ENCODE results near the gene MMP12. TPM values are rescaled to one million over a fixed set of nuclear protein-coding genes. Genes with fewer than 3 reads are reported as not detected.

The MMP12 gene
- polyA plus RNA-seq, 2 of the 4 experiments (the other 2 are of a cell fraction) = not detected

DNA sequence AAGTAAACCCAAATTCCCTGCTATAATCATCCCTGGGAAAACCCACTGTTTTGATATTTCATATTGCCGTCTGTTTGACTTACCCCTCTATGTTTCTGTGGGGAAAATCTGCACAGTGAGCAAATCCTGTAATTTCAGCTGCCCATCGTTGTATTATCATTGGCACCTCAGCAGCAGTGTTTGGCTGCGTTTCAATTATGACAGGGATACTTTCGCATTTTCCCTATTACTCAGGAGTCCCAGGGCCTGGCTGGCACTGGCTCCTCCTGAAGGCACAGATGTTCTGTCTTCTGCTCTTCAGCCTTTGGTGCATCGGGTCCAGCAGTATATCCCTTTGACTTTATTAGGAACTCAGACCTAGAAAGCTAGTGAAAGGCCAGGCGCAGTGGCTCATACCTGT is 12.2 kb upstream of the MMP12 start:
- 65% methylated on average over 6 of the region's 6 CpGs for WGBS (ENCODE audit: missing lambda C conversion rate)
- ATAC-seq = no peak
- H3K4me1 ChIP-seq = no peaks in the 10 kb centered on the region
- ChIA-PET POLR2A (no interaction called here), CTCF (interaction anchor here (0.5 to 1.1 kb wide), 2 partner anchors 28 to 224 kb away, joined by 3 to 4 read pairs; no protein-coding TSS in a partner anchor)
- no peak overlapping the region for H3K4me2 ChIP-seq
- H3K4me3 ChIP-seq = no peak overlapping the region
- FAIRE-seq = no peak
- no peak for TF ChIP-seq USF2 (IDR thresholded peaks at IDR 0.05)
- TF ChIP-seq RARB (CRISPR knock-in tag; IDR thresholded peaks at IDR 0.05) = no peak
- TF ChIP-seq FOXS1 (CRISPR knock-in tag; IDR thresholded peaks at IDR 0.05) = no peak
- no peak for TF ChIP-seq ESRRA (IDR thresholded peaks at IDR 0.05; ENCODE audit: borderline replicate concordance, low read length)
- no peak for TF ChIP-seq KDM1A (IDR thresholded peaks at IDR 0.05; ENCODE audit: low read depth)
- TF ChIP-seq EP300 (IDR thresholded peaks at IDR 0.05) = no peak
- no peak for TF ChIP-seq POLR2AphosphoS2 (conservative IDR thresholded peaks at IDR 0.05; ENCODE audit: low read length)
- TF ChIP-seq HDAC2 (IDR thresholded peaks at IDR 0.05) = no peak
- no peak overlapping the region for H3K27ac ChIP-seq
- no peaks in the 10 kb centered on the region for H3K9me3 ChIP-seq
- no peak for DNase-seq (ENCODE audit: low read depth in 1 of 2, low spot score in 1 of 2)

GRCh38 chr11:102883141-102883540 is 8.4 kb upstream of the MMP12 start:
- Histone ChIP-seq H3K27ac (no peak overlapping the region), H3K4me1 (no peaks in the 10 kb centered on the region), H3K9me3 (no peaks in the 10 kb centered on the region), H3K4me2 (no peak overlapping the region), H3K4me3 (no peak overlapping the region)
- no peak for TF ChIP-seq RNF2 (IDR thresholded peaks at IDR 0.05; ENCODE audit: borderline replicate concordance, low read depth)
- no peak for TF ChIP-seq HOXB13 (CRISPR knock-in tag; IDR thresholded peaks at IDR 0.05; ENCODE audit: low read depth)
- no peak for TF ChIP-seq HMGXB4 (CRISPR knock-in tag; IDR thresholded peaks at IDR 0.05; ENCODE audit: borderline replicate concordance)
- no peak for TF ChIP-seq JUNB (IDR thresholded peaks at IDR 0.05)
- TF ChIP-seq FOSL2 (IDR thresholded peaks at IDR 0.05) = no peak
- TF ChIP-seq FOSL2 (CRISPR knock-in tag; IDR thresholded peaks at IDR 0.05) = no peak
- 47% methylated on average over 3 of the region's 3 CpGs for WGBS (ENCODE audit: missing lambda C conversion rate)
- no peak for FAIRE-seq
- DNase-seq (ENCODE audit: low read depth in 1 of 2, low spot score in 1 of 2) = no peak
- ChIA-PET CTCF (interaction anchor here (1.2 kb wide), 1 partner anchor 58 kb away, joined by 4 read pairs; no protein-coding TSS in a partner anchor), POLR2A (no interaction called here)
- no peak for ATAC-seq

DNA sequence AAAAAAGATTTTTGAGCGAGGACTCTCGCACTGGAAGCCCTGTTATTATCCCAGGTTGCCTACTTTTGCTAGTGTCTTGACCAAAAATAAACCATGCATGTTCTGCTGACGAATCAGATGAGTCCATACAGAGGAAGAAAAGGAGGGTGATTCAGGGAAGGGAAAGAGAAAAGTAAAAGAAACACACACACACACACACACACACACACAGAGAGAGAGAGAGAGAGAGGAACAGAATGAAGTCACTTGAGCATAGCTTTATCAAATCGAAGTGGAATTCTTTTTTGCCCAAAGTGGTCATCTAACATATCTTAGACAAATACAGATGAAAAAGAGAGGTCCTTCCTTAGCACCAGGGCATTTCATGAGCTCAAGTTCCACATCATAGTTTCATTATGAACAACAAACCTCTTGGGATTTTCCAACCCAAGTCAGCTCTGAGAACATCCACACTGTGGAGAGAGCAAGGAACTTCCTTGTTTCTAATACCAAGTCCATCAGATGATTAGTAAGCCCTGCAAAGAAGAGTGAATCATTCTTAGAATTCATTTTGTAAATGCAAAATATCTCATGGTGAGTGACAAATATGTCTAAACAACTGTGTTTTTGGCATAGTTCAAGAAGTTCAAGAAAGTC is 7.7 kb upstream of the MMP12 start:
- no peak for ATAC-seq
- CTCF ChIA-PET = interaction anchor here (1.2 kb wide), 1 partner anchor 58 kb away, joined by 4 read pairs; no protein-coding TSS in a partner anchor

More for the DNA sequence above, 7.7 kb upstream of the MMP12 start:
- POLR2A ChIA-PET = no interaction called here
- 43% methylated on average over 4 of the region's 4 CpGs for WGBS (ENCODE audit: missing lambda C conversion rate)
- TF ChIP-seq HDAC2 (IDR thresholded peaks at IDR 0.05) (no peak), BHLHE40 (IDR thresholded peaks at IDR 0.05; ENCODE audit: low read depth, low read length) (no peak), ESRRA (IDR thresholded peaks at IDR 0.05; ENCODE audit: borderline replicate concordance, low read length) (no peak), REST (IDR thresholded peaks at IDR 0.05) (no peak), NR3C1 (IDR thresholded peaks at IDR 0.05) (no peak), RARB (CRISPR knock-in tag; IDR thresholded peaks at IDR 0.05) (no peak), EHMT2 (IDR thresholded peaks at IDR 0.05; ENCODE audit: low read depth) (no peak), HOXB13 (CRISPR knock-in tag; IDR thresholded peaks at IDR 0.05; ENCODE audit: low read depth) (no peak)
- TF ChIP-seq, protein P1, sequence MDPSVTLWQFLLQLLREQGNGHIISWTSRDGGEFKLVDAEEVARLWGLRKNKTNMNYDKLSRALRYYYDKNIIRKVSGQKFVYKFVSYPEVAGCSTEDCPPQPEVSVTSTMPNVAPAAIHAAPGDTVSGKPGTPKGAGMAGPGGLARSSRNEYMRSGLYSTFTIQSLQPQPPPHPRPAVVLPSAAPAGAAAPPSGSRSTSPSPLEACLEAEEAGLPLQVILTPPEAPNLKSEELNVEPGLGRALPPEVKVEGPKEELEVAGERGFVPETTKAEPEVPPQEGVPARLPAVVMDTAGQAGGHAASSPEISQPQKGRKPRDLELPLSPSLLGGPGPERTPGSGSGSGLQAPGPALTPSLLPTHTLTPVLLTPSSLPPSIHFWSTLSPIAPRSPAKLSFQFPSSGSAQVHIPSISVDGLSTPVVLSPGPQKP (IDR thresholded peaks at IDR 0.05; ENCODE audit: low read depth, low read length) = no peak
- Histone ChIP-seq H3K9me3 (no peaks in the 10 kb centered on the region), H3K4me3 (no peak overlapping the region), H3K27ac (no peak overlapping the region), H3K4me2 (no peak overlapping the region), H3K4me1 (no peaks in the 10 kb centered on the region)
- DNase-seq (ENCODE audit: low read depth in 1 of 2, low spot score in 1 of 2) = no peak
- FAIRE-seq = no peak

Data from A549 (cell line).